Peyer's patch (tissue), 4 donors: ENCODE data around the gene EIF3D.

ENCODE experiments used
- POLR2A ChIP-seq, 2 donors: fragments of 450-650 bp; IDR thresholded peaks; one replicate each; pipeline ENCODE4 v1.5.1; 2017; ENCODE audit warnings: antibody characterized with exemption in 2 of 2, mild to moderate bottlenecking in 2 of 2, moderate library complexity in 2 of 2
- TF ChIP-seq, protein P1 (sequence below), 6 experiments: fragments of 450-650 bp in 4 of 6; fragments of 200-600 bp in 2 of 6; sonication (generic) in 1 of 6; IDR thresholded peaks; one replicate each; pipeline ENCODE4 v1.5.1; 2017 to 2019; ENCODE audit warnings: antibody characterized with exemption in 6 of 6, mild to moderate bottlenecking in 3 of 6, moderate library complexity in 1 of 6

DNA sequence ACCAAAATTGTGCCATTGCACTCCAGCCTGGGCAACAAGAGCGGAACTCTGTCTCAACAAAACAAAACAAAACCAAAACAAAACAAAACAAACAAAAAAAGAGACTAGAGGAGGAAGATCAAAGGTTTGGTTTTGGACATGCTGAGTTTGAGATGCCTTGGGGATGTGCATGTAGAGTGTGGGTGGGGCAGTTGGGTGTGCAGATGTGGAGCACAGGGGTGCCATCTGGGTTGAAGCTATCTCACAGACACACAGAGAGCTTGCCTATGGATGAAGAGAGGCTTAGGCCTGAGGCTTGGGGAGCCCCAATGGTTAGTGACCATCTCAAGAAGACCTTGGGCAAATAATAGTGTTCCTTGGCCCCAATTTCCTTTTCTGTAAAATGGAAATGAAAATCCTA is 45.8 kb upstream of the EIF3D start:
- TF ChIP-seq, protein P1, sequence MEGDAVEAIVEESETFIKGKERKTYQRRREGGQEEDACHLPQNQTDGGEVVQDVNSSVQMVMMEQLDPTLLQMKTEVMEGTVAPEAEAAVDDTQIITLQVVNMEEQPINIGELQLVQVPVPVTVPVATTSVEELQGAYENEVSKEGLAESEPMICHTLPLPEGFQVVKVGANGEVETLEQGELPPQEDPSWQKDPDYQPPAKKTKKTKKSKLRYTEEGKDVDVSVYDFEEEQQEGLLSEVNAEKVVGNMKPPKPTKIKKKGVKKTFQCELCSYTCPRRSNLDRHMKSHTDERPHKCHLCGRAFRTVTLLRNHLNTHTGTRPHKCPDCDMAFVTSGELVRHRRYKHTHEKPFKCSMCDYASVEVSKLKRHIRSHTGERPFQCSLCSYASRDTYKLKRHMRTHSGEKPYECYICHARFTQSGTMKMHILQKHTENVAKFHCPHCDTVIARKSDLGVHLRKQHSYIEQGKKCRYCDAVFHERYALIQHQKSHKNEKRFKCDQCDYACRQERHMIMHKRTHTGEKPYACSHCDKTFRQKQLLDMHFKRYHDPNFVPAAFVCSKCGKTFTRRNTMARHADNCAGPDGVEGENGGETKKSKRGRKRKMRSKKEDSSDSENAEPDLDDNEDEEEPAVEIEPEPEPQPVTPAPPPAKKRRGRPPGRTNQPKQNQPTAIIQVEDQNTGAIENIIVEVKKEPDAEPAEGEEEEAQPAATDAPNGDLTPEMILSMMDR (IDR thresholded peaks at IDR 0.05) = no peak
- TF ChIP-seq POLR2A (IDR thresholded peaks at IDR 0.05) = no peak
